HCT116 (cell line): ENCODE results near the gene ERVMER34-1. TPM values are rescaled to one million over a fixed set of nuclear protein-coding genes. Genes with fewer than 3 reads are reported as not detected.

Experiments used
- ATAC-seq: fragments of 200-7000 bp; cut with Tn5 transposase; 2 replicates; pipeline ENCODE4 v1.9.1; 2020; ENCODE audit warnings: mild to moderate bottlenecking, moderate library complexity
- BruUV-seq: library from RNA; stranded (reverse); fragments of 400-500 nt; replicated peaks from 2 replicates; lab custom pipeline; 2021; lab: Mats Ljungman, UMichigan
- CTCF ChIA-PET: fragments of 300-600 bp; sonication (Branson Sonifier 250); formaldehyde crosslinking; loops from one replicate; lab custom pipeline; 2021; ENCODE audit warnings: antibody characterized with exemption; lab: Charles Lee
- POLR2A ChIA-PET: fragments of 300-600, 350-600 bp; sonication (Branson Sonifier 250); formaldehyde crosslinking; loops from one replicate; lab custom pipeline; 2021; ENCODE audit warnings: antibody characterized with exemption; lab: Charles Lee
- RAD21 ChIA-PET, 2 experiments: fragments of 300-600 bp; sonication (Branson Sonifier 250); formaldehyde crosslinking; loops; one replicate each; lab custom pipeline; 2023; ENCODE audit warnings: low total read pairs in 2 of 2; ENCODE audit not compliant: uncharacterized antibody in 2 of 2, unreplicated experiment in 2 of 2, low non-redundant PET in 1 of 2; lab: Charles Lee
- DNase-seq: peaks from one replicate; pipeline ENCODE4 v3.0.0-alpha.2; 2010; ENCODE audit warnings: low read depth, low spot score
- H2AFZ ChIP-seq: fragments of 200-600 bp; shearing (Covaris generic), sonication (generic); 2 replicates; pipeline ENCODE4 v1.6.1; 2017; ENCODE audit warnings: low read depth, mixed run types, mixed read lengths, antibody characterized with exemption, low read length; ENCODE audit not compliant: poor library complexity, severe bottlenecking
- H3K27ac ChIP-seq: 2 replicates; pipeline ENCODE4 v1.5.1; 2012; ENCODE audit warnings: low read depth, low read length
- H3K27me3 ChIP-seq: fragments of 200-600 bp; sonication (generic); 2 replicates; pipeline ENCODE4 v1.6.1; 2016; ENCODE audit warnings: mixed run types, low read length, mixed read lengths; ENCODE audit not compliant: insufficient read depth
- H3K36me3 ChIP-seq, 2 experiments: fragments of 200-500 bp in 1 of 2; fragments of 200-600 bp in 1 of 2; sonication (Bioruptor generic) in 1 of 2; sonication (generic) in 1 of 2; 2 replicates each; pipeline versions ENCODE4 v1.5.1 to v1.6.1; 2014 to 2016; ENCODE audit warnings: low read length in 2 of 2, inconsistent platforms in 1 of 2, mixed read lengths in 1 of 2, mixed run types in 1 of 2; ENCODE audit not compliant: insufficient read depth in 2 of 2, control insufficient read depth in 1 of 2
- H3K4me1 ChIP-seq, 2 experiments: fragments of 200-600 bp in 1 of 2; sonication (generic) in 1 of 2; 2 replicates each; pipeline versions ENCODE4 v1.5.1 to v1.6.1; 2012 to 2017; ENCODE audit warnings: low read length in 2 of 2, inconsistent platforms in 1 of 2, mild to moderate bottlenecking in 1 of 2, mixed read lengths in 1 of 2, mixed run types in 1 of 2, moderate library complexity in 1 of 2; ENCODE audit not compliant: insufficient read depth in 2 of 2, control insufficient read depth in 1 of 2
- H3K4me2 ChIP-seq: fragments of 200-600 bp; sonication (generic); 2 replicates; pipeline ENCODE4 v1.6.1; 2017; ENCODE audit warnings: mixed run types, low read length, mixed read lengths
- H3K4me3 ChIP-seq, 2 experiments: fragments of 200-600 bp in 1 of 2; sonication (generic) in 1 of 2; replicated peaks in 1 of 2; 2 replicates each; pipeline ENCODE4 v1.5.1; 2011 to 2016; ENCODE audit warnings: low read length in 2 of 2, control low read depth in 1 of 2, low read depth in 1 of 2, mild to moderate bottlenecking in 1 of 2, mixed read lengths in 1 of 2, mixed run types in 1 of 2
- H3K79me2 ChIP-seq: fragments of 200-600 bp; sonication (generic); 2 replicates; pipeline ENCODE4 v1.6.1; 2017; ENCODE audit warnings: mild to moderate bottlenecking, mixed run types, low read length, moderate library complexity, mixed read lengths; ENCODE audit not compliant: insufficient read depth
- H3K9ac ChIP-seq: fragments of 200-600 bp; sonication (generic); 2 replicates; pipeline ENCODE4 v1.6.1; 2016; ENCODE audit warnings: low read length, mixed read lengths
- H3K9me2 ChIP-seq: fragments of 200-600 bp; sonication (generic), shearing (Covaris generic); 2 replicates; pipeline ENCODE4 v1.6.1; 2017; ENCODE audit warnings: mixed run types, mild to moderate bottlenecking, moderate library complexity; ENCODE audit not compliant: insufficient read depth
- H3K9me3 ChIP-seq, 2 experiments: fragments of 200-500 bp in 1 of 2; fragments of 200-600 bp in 1 of 2; sonication (Bioruptor generic) in 1 of 2; sonication (generic) in 1 of 2; 2 replicates each; pipeline ENCODE4 v1.6.1; 2014 to 2017; ENCODE audit warnings: low read length in 2 of 2, mixed read lengths in 2 of 2, inconsistent platforms in 1 of 2, low read depth in 1 of 2, mild to moderate bottlenecking in 1 of 2, mixed run types in 1 of 2, moderate library complexity in 1 of 2; ENCODE audit not compliant: control insufficient read depth in 1 of 2, insufficient read depth in 1 of 2
- H4K20me1 ChIP-seq: fragments of 200-600 bp; sonication (generic), shearing (Covaris generic); 2 replicates; pipeline ENCODE4 v1.6.1; 2017; ENCODE audit warnings: mixed run types, mild to moderate bottlenecking, moderate library complexity; ENCODE audit not compliant: insufficient read depth
- CEBPB ChIP-seq: IDR thresholded peaks from 2 replicates; pipeline ENCODE4 v1.6.1; 2012; ENCODE audit warnings: low read depth
- EZH2phosphoT487 ChIP-seq: fragments of 200-600 bp; IDR thresholded peaks from 2 replicates; pipeline ENCODE4 v1.6.1; 2018; ENCODE audit warnings: antibody characterized with exemption, borderline replicate concordance
- POLR2AphosphoS5 ChIP-seq: IDR thresholded peaks from 2 replicates; pipeline ENCODE4 v1.6.1; 2011; ENCODE audit warnings: mild to moderate bottlenecking, low read depth, low read length, moderate library complexity
- RAD21 ChIP-seq: IDR thresholded peaks from 2 replicates; pipeline ENCODE4 v1.6.1; 2012; ENCODE audit warnings: low read depth, mild to moderate bottlenecking
- REST ChIP-seq: IDR thresholded peaks from 2 replicates; pipeline ENCODE4 v1.6.1; 2012; ENCODE audit warnings: low read depth
- SIN3A ChIP-seq: IDR thresholded peaks from 2 replicates; pipeline ENCODE4 v1.6.1; 2012; ENCODE audit warnings: low read depth
- SP1 ChIP-seq: IDR thresholded peaks from 2 replicates; pipeline ENCODE4 v1.6.1; 2012; ENCODE audit warnings: low read depth
- SRF ChIP-seq: IDR thresholded peaks from 2 replicates; pipeline ENCODE4 v1.6.1; 2012; ENCODE audit warnings: low read depth
- TCF7L2 ChIP-seq: IDR thresholded peaks from 2 replicates; pipeline ENCODE4 v1.7.0; 2011; ENCODE audit warnings: borderline replicate concordance, inconsistent platforms; ENCODE audit not compliant: insufficient read depth, insufficient read length; ENCODE audit errors: extremely low read depth
- ZNF274 ChIP-seq: fragments of 200-500 bp; sonication (Bioruptor generic); IDR thresholded peaks from 2 replicates; pipeline ENCODE4 v1.6.1; 2014; ENCODE audit warnings: mild to moderate bottlenecking, low read depth, low read length, inconsistent platforms
- intact Hi-C: fragments of 100-400 bp; cut with micrococcal nuclease; formaldehyde crosslinking; loops from 2 replicates; pipeline ENCODE4 v1.10.0; 2022
- total RNA-seq: library from RNA; stranded (reverse); gene quantifications from one replicate; pipeline ENCODE4 v1.2.1, GENCODE V29; 2021; ENCODE audit not compliant: unreplicated experiment

The ERVMER34-1 gene
- total RNA-seq, 1 experiment from 2014 or later, result 17.5 TPM

GRCh38 chr4:52748432-52748831, 2.8 kb downstream of the ERVMER34-1 start:
- POLR2A ChIA-PET, result no interaction called here
- H3K4me2 ChIP-seq, result no peak overlapping the region
- intact Hi-C loops, result no loop called here
- H3K27me3 ChIP-seq, result no peaks in the 10 kb centered on the region
- DNase-seq (no peak), ATAC-seq (no peak)
- H3K27ac ChIP-seq, result no peak overlapping the region
- H3K4me3 ChIP-seq, result no peak overlapping the region
- no peaks in the 10 kb centered on the region for H4K20me1 ChIP-seq
- H3K79me2 ChIP-seq, result peaks cover 12% of the 10 kb centered on the region
- TF ChIP-seq SRF, result no peak
- no peak for TF ChIP-seq POLR2AphosphoS5
- no peak for TF ChIP-seq REST
- TF ChIP-seq SP1, result no peak
- TF ChIP-seq CEBPB, result no peak
- no peaks in the 10 kb centered on the region for H3K9me2 ChIP-seq
- H2AFZ ChIP-seq, result no peak overlapping the region
- H3K36me3 ChIP-seq, result peaks cover 7 to 42% of the 10 kb centered on the region in 2 experiments; a peak in 2 of 4 replicates
- CTCF ChIA-PET, result no interaction called here
- no peaks in the 10 kb centered on the region for H3K9me3 ChIP-seq
- H3K4me1 ChIP-seq, result peaks cover 9 to 24% of the 10 kb centered on the region in 2 experiments
- RAD21 ChIA-PET, result no interaction called here
- no TSS peak for BruUV-seq
- H3K9ac ChIP-seq, result no peak overlapping the region

- ATAC-seq (no peak), DNase-seq (no peak)
- Histone ChIP-seq H3K4me1 (no peaks in the 10 kb centered on the region), H3K9me3 (no peaks in the 10 kb centered on the region), H2AFZ (no peak overlapping the region), H3K9me2 (no peaks in the 10 kb centered on the region), H3K27me3 (no peaks in the 10 kb centered on the region), H3K36me3 (peaks cover 7 to 42% of the 10 kb centered on the region in 2 experiments; a peak in 2 of 4 replicates), H3K79me2 (peaks cover 1% of the 10 kb centered on the region), H3K27ac (no peak overlapping the region), H3K9ac (no peak overlapping the region), H3K4me3 (no peak overlapping the region), H3K4me2 (no peak overlapping the region), H4K20me1 (no peaks in the 10 kb centered on the region)
- POLR2A ChIA-PET, result no interaction called here
- intact Hi-C loops, result no loop called here
- CTCF ChIA-PET, result no interaction called here
- BruUV-seq, result no TSS peak
- RAD21 ChIA-PET, result no interaction called here
- TF ChIP-seq REST (no peak), SIN3A (no peak), TCF7L2 (no peak), POLR2AphosphoS5 (no peak), ZNF274 (no peak), SRF (no peak), EZH2phosphoT487 (no peak), RAD21 (no peak)
These were observed 6.6 kb downstream of the ERVMER34-1 start for GRCh38 chr4:52744588-52744987.
